ENCODE measurements around the gene TMEM158. TPM values are rescaled to one million over a fixed set of nuclear protein-coding genes. Genes with fewer than 3 reads are reported as not detected.

The TMEM158 gene
- 6.0 and 8.8 TPM in 2 replicates for total RNA-seq

DNA sequence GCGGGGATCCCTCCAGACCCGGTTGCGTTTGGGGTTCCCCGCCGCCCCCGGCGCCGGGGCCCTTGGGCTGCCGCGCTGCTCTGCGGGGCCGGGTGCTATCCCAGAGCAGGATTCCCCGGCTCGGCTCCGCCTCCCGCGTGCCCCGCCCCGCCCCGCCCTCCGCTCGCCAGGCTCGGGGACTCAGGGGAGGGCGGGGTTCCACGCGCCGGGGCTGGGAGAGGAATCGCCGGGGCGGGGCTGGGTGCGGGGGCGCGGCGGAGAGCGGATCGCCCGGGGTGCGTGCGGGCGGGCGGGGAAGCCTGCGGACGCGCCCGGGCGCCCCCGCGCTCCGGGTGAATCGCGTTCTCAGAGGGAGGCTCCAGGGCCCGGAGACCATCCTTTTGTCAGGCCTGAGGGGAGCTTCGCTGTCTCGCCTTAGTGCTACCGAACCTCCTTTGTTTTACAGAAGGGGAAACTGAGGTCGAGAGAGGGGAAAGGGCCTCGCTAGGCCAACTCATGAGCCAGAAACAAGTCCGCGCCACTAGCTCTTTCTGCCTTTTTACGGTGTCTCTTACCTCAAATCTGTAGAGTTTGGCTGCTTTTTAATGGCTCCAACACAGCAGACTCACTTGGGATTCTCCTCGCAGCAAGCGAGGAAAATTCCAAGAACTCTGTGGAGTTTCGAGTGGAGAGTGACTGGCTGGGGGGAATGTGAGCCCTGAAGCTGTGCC lies at the start of gene TMEM158:
Gene TMEM158 (minus strand): TSS at position 82 of the 710 bp plus-strand sequence. CDS start 260 bp downstream, outside the sequence.

Other genes starting within 250 kb of the TMEM158 start
- 0.79 TPM in 1 of 2 replicates, not detected in the other for gene CLEC3B, start 200.0 kb downstream of the TMEM158 start, total RNA-seq
- 37.9 and 62.0 TPM in 2 replicates for gene CDCP1, start 79.9 kb downstream of the TMEM158 start, total RNA-seq
- gene LARS2, start 162.3 kb upstream of the TMEM158 start, total RNA-seq: 25.5 and 27.4 TPM in 2 replicates

Data from airway epithelial cell (primary cell).